GM12878 (cell line): ENCODE data around the gene TRIM40. TPM values are rescaled to one million over a fixed set of nuclear protein-coding genes. Genes with fewer than 3 reads are reported as not detected.

ENCODE experiments used
- ATAC-seq: fragments of 200-7000 bp; cut with Tn5 transposase; 3 replicates; pipeline ENCODE4 v1.9.1; 2020; ENCODE audit warnings: mild to moderate bottlenecking, moderate library complexity
- BruUV-seq: library from RNA; stranded (reverse); fragments of 400-500 nt; replicated peaks from 2 replicates; lab custom pipeline; 2021; lab: Mats Ljungman, UMichigan
- CTCF ChIA-PET: fragments of 300-600 bp; sonication (Branson Sonifier 250); formaldehyde crosslinking; extraction: SDS; loops from one replicate; lab custom pipeline; 2021; ENCODE audit warnings: inconsistent platforms; lab: Yijun Ruan, JAX
- POLR2A ChIA-PET: fragments of 350-600 bp; formaldehyde crosslinking; extraction: SDS; loops from one replicate; lab custom pipeline; 2021; ENCODE audit warnings: inconsistent platforms; lab: Charles Lee
- RAD21 ChIA-PET: fragments of 300-600 bp; sonication (Branson Sonifier 250); formaldehyde crosslinking; loops from one replicate; lab custom pipeline; 2023; ENCODE audit warnings: antibody characterized with exemption; ENCODE audit not compliant: unreplicated experiment; lab: Charles Lee
- SMC1A ChIA-PET: fragments of 300-600 bp; sonication (Branson Sonifier 250); formaldehyde crosslinking; loops from one replicate; lab custom pipeline; 2023; ENCODE audit not compliant: unreplicated experiment, uncharacterized antibody; lab: Charles Lee
- DNase-seq: peaks from one replicate; pipeline ENCODE4 v3.0.0-alpha.2; 2011; ENCODE audit warnings: low read depth, low spot score
- FAIRE-seq: peaks from 3 replicates; lab custom pipeline; 2011; peaks lifted over from hg19 to GRCh38; lab: Jason Lieb, UNC
- H2AFZ ChIP-seq: 2 replicates; pipeline ENCODE4 v1.6.0; 2011; ENCODE audit warnings: low read depth, low read length, control low read depth; ENCODE audit not compliant: control insufficient read depth
- H3K27ac ChIP-seq: 2 replicates; pipeline ENCODE4 v1.5.1; 2011; ENCODE audit warnings: control low read depth; ENCODE audit not compliant: control insufficient read depth, insufficient read depth
- H3K27me3 ChIP-seq, 2 experiments: replicated peaks in 1 of 2; 2 replicates each; pipeline versions ENCODE4 v1.6.0 to v1.6.1; 2011; ENCODE audit warnings: low read length in 1 of 2; ENCODE audit not compliant: control insufficient read depth in 2 of 2, insufficient read depth in 2 of 2
- H3K36me3 ChIP-seq, 2 experiments: 2 replicates each; pipeline ENCODE4 v1.5.1; 2011; ENCODE audit warnings: low read length in 1 of 2; ENCODE audit not compliant: control insufficient read depth in 2 of 2, insufficient read depth in 2 of 2
- H3K4me1 ChIP-seq: 2 replicates; pipeline ENCODE4 v1.6.1; 2011; ENCODE audit warnings: mild to moderate bottlenecking, low read length, moderate library complexity, mixed read lengths; ENCODE audit not compliant: control insufficient read depth, insufficient read depth
- H3K4me2 ChIP-seq: 2 replicates; pipeline ENCODE4 v1.6.0; 2011; ENCODE audit warnings: control low read depth; ENCODE audit not compliant: control insufficient read depth, insufficient read depth
- H3K4me3 ChIP-seq: fragments of 200-600 bp; sonication (generic); 2 replicates; pipeline ENCODE4 v1.5.1; 2016
- H3K79me2 ChIP-seq: 2 replicates; pipeline ENCODE4 v1.6.0; 2011; ENCODE audit warnings: low read length; ENCODE audit not compliant: control insufficient read depth, insufficient read depth
- H3K9ac ChIP-seq: 2 replicates; pipeline ENCODE4 v1.8.0; 2011; ENCODE audit warnings: low read length, control low read depth, mixed read lengths; ENCODE audit not compliant: control insufficient read depth, insufficient read depth
- H3K9me3 ChIP-seq: replicated peaks from 3 replicates; pipeline ENCODE4 v1.5.1; 2011; ENCODE audit warnings: mild to moderate bottlenecking, low read length; ENCODE audit not compliant: control insufficient read depth, insufficient read depth
- H4K20me1 ChIP-seq: 2 replicates; pipeline ENCODE4 v1.6.0; 2011; ENCODE audit not compliant: control insufficient read depth, insufficient read depth
- BCL11A ChIP-seq: IDR thresholded peaks from 2 replicates; pipeline ENCODE4 v1.6.1; 2011; ENCODE audit warnings: low read depth, low read length
- BHLHE40 ChIP-seq, 2 experiments: fragments of 450-650 bp in 1 of 2; IDR thresholded peaks; 2 replicates each; pipeline ENCODE4 v1.6.1; 2011 to 2017; ENCODE audit warnings: low read depth in 2 of 2, borderline replicate concordance in 1 of 2, improper control_type of control experiment in 1 of 2, low read length in 1 of 2, mild to moderate bottlenecking in 1 of 2
- PAX5 ChIP-seq: IDR thresholded peaks from 2 replicates; pipeline ENCODE4 v1.6.1; 2011; ENCODE audit warnings: low read depth, low read length, borderline replicate concordance
- WGBS: methylation state at CpG from one replicate; pipeline ENCODE4 v1.1.6; 2016; ENCODE audit warnings: low lambda C conversion rate; ENCODE audit not compliant: insufficient replicate concordance, insufficient coverage; ENCODE audit errors: missing lambda C conversion rate; 5-methylcytosine and 5-hydroxymethylcytosine counted together
- in situ Hi-C: fragments of 300-500 bp; cut with MboI; formaldehyde crosslinking; loops from 9 replicates; pipeline ENCODE4 v1.14.3; 2018; ENCODE audit warnings: mixed read lengths
- intact Hi-C: fragments of 100-400 bp; cut with micrococcal nuclease; formaldehyde crosslinking; loops from one replicate; pipeline ENCODE4 v1.14.2; 2022; ENCODE audit not compliant: unreplicated experiment
- polyA plus RNA-seq, 11 experiments: library from polyadenylated mRNA; depleted of rRNA in 4 of 11; unstranded in 6 of 11; stranded (reverse) in 5 of 11; fragments of >200 nt; fragmentation: Nextera tagmentation in 4 of 11; fragmentation: Illumina TruSeq in 1 of 11; extraction: Ambion mirVana in 4 of 11; extraction: Trizol in 1 of 11; gene quantifications; 1 replicate in 1 of 11; 2 replicates in 10 of 11; pipeline versions ENCODE4 v1.2.1 to v1.2.3, GENCODE V29; 2011 to 2016; ENCODE audit warnings: inconsistent platforms in 2 of 11, missing spikeins in 2 of 11, low read depth in 1 of 11
- total RNA-seq, 4 experiments: library from RNA; depleted of rRNA in 3 of 4; stranded (reverse); fragments of >200 nt in 3 of 4; fragmentation: Illumina TruSeq in 1 of 4; extraction: Trizol in 1 of 4; gene quantifications; 2 replicates each; pipeline versions ENCODE4 v1.2.1 to v1.2.3, GENCODE V29; 2013 to 2021
- TF ChIP-seq, protein P1 (sequence below): fragments of 450-650 bp; IDR thresholded peaks from 2 replicates; pipeline ENCODE4 v1.6.1; 2014; ENCODE audit warnings: mild to moderate bottlenecking
- TF ChIP-seq, protein P2 (sequence below): fragments of 450-650 bp; formaldehyde crosslinking; IDR thresholded peaks from 2 replicates; pipeline ENCODE4 v1.5.0; 2022; ENCODE audit warnings: mild to moderate bottlenecking, missing genetic modification characterization
- TF ChIP-seq, protein P3 (sequence below): IDR thresholded peaks from 2 replicates; pipeline ENCODE4 v1.6.1; 2012; ENCODE audit warnings: low read depth, low read length, improper control_type of control experiment

TRIM40 gene
- total and polyA plus RNA-seq, 10 of the 15 experiments (the other 5 are each of a cell fraction or from before 2014, with no cell fraction given) = not detected

DNA sequence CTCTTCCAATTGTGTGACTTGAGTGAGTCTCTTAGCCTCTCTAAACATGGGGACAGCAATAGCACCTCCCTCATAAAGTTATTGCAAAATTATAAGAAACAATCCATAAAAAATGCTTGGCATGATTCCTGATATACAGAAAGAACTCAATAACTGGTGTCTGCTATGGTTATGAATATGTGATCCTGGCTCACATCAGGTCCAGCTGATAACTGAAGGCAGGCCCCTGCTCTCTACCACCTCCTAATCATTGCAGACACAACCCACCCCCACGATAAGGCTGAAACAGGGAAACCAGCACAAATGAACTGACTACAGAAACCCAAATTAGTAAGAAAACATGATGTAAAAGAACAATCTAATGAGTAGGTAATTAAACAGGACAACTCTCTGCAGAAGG is 32.8 kb downstream of the TRIM40 start:
- Histone ChIP-seq H3K27ac (no peak overlapping the region), H4K20me1 (no peaks in the 10 kb centered on the region), H3K9me3 (no peaks in the 10 kb centered on the region), H3K4me2 (no peak overlapping the region), H3K27me3 (peaks cover 8 to 20% of the 10 kb centered on the region in 2 experiments), H3K36me3 (no peaks in the 10 kb centered on the region), H2AFZ (no peak overlapping the region), H3K9ac (no peak overlapping the region), H3K4me3 (no peak overlapping the region), H3K4me1 (no peaks in the 10 kb centered on the region), H3K79me2 (no peaks in the 10 kb centered on the region)
- no peak for FAIRE-seq
- in situ Hi-C loops (no loop called here), intact Hi-C loops (no loop called here)
- RAD21 ChIA-PET = interaction anchor here (1.0 to 2.4 kb wide), 4 partner anchors 36 to 66 kb away, joined by 3 to 38 read pairs (median 4); no protein-coding TSS in a partner anchor
- TF ChIP-seq, protein P1, sequence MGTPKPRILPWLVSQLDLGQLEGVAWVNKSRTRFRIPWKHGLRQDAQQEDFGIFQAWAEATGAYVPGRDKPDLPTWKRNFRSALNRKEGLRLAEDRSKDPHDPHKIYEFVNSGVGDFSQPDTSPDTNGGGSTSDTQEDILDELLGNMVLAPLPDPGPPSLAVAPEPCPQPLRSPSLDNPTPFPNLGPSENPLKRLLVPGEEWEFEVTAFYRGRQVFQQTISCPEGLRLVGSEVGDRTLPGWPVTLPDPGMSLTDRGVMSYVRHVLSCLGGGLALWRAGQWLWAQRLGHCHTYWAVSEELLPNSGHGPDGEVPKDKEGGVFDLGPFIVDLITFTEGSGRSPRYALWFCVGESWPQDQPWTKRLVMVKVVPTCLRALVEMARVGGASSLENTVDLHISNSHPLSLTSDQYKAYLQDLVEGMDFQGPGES = no peak
- TF ChIP-seq, protein P2, sequence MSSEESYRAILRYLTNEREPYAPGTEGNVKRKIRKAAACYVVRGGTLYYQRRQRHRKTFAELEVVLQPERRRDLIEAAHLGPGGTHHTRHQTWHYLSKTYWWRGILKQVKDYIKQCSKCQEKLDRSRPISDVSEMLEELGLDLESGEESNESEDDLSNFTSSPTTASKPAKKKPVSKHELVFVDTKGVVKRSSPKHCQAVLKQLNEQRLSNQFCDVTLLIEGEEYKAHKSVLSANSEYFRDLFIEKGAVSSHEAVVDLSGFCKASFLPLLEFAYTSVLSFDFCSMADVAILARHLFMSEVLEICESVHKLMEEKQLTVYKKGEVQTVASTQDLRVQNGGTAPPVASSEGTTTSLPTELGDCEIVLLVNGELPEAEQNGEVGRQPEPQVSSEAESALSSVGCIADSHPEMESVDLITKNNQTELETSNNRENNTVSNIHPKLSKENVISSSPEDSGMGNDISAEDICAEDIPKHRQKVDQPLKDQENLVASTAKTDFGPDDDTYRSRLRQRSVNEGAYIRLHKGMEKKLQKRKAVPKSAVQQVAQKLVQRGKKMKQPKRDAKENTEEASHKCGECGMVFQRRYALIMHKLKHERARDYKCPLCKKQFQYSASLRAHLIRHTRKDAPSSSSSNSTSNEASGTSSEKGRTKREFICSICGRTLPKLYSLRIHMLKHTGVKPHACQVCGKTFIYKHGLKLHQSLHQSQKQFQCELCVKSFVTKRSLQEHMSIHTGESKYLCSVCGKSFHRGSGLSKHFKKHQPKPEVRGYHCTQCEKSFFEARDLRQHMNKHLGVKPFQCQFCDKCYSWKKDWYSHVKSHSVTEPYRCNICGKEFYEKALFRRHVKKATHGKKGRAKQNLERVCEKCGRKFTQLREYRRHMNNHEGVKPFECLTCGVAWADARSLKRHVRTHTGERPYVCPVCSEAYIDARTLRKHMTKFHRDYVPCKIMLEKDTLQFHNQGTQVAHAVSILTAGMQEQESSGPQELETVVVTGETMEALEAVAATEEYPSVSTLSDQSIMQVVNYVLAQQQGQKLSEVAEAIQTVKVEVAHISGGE (CRISPR knock-in tag) = no peak
- TF ChIP-seq, protein P3, sequence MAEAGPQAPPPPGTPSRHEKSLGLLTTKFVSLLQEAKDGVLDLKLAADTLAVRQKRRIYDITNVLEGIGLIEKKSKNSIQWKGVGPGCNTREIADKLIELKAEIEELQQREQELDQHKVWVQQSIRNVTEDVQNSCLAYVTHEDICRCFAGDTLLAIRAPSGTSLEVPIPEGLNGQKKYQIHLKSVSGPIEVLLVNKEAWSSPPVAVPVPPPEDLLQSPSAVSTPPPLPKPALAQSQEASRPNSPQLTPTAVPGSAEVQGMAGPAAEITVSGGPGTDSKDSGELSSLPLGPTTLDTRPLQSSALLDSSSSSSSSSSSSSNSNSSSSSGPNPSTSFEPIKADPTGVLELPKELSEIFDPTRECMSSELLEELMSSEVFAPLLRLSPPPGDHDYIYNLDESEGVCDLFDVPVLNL = no peak
- TF ChIP-seq PAX5 = no peak
- no peak for TF ChIP-seq BHLHE40 (IDR thresholded peaks at IDR 0.05; ENCODE audit: borderline replicate concordance in 1 of 2, low read depth in 2 of 2, low read length in 1 of 2)
- TF ChIP-seq BCL11A = no peak
- 0% methylated on average over 1 of the region's 1 CpG for WGBS
- no peak for DNase-seq
- ATAC-seq = no peak
- BruUV-seq = no TSS peak
- CTCF ChIA-PET = interaction anchor here (1.0 to 4.1 kb wide), 7 partner anchors 21 to 429 kb away, joined by 3 to 46 read pairs (median 3); no protein-coding TSS in a partner anchor
- SMC1A ChIA-PET = interaction anchor here (0.8 to 3.7 kb wide), 5 partner anchors 33 to 92 kb away, joined by 4 to 34 read pairs (median 4); partner anchors contain the start of gene TRIM40
- POLR2A ChIA-PET = no interaction called here
